Panc1 (cell line): ENCODE measurements around the gene PAK2. TPM values are rescaled to one million over a fixed set of nuclear protein-coding genes. Genes with fewer than 3 reads are reported as not detected.

Source experiments
- ATAC-seq: fragments of 200-7000 bp; cut with Tn5 transposase; 2 replicates; pipeline ENCODE4 v1.9.1; 2020; ENCODE audit warnings: mild to moderate bottlenecking, moderate library complexity
- BruUV-seq: library from RNA; stranded (reverse); fragments of 400-500 nt; replicated peaks from 2 replicates; lab custom pipeline; 2021; lab: Mats Ljungman, UMichigan
- CTCF ChIA-PET: fragments of 300-600 bp; sonication (Branson Sonifier 250); formaldehyde crosslinking; loops from one replicate; lab custom pipeline; 2022; ENCODE audit warnings: antibody characterized with exemption; lab: Charles Lee
- POLR2A ChIA-PET: fragments of 300-600 bp; sonication (Branson Sonifier 250); formaldehyde crosslinking; loops from one replicate; lab custom pipeline; 2022; ENCODE audit warnings: antibody characterized with exemption; lab: Charles Lee
- DNase-seq: peaks from one replicate; pipeline ENCODE4 v3.0.0-alpha.2; 2010; ENCODE audit warnings: low read depth, low spot score
- H3K27ac ChIP-seq: 2 replicates; pipeline ENCODE4 v1.5.1; 2011; ENCODE audit warnings: mild to moderate bottlenecking, low read length, inconsistent platforms
- H3K27me3 ChIP-seq: fragments of 200-500 bp; sonication (Bioruptor generic); 2 replicates; pipeline ENCODE4 v1.6.0; 2014; ENCODE audit warnings: low read length, inconsistent platforms; ENCODE audit not compliant: control insufficient read depth, insufficient read depth
- H3K36me3 ChIP-seq: fragments of 200-500 bp; sonication (Bioruptor generic); 2 replicates; pipeline ENCODE4 v1.5.1; 2014; ENCODE audit warnings: inconsistent platforms, mild to moderate bottlenecking, low read length, moderate library complexity; ENCODE audit not compliant: control insufficient read depth, insufficient read depth
- H3K4me1 ChIP-seq: 2 replicates; pipeline ENCODE4 v1.5.1; 2011; ENCODE audit warnings: inconsistent platforms, mild to moderate bottlenecking, low read length, moderate library complexity; ENCODE audit not compliant: control insufficient read depth, insufficient read depth
- H3K4me3 ChIP-seq, 2 experiments: 2 replicates each; pipeline ENCODE4 v1.5.1; 2011 to 2012; ENCODE audit warnings: low read depth in 2 of 2, low read length in 2 of 2, mild to moderate bottlenecking in 2 of 2, inconsistent platforms in 1 of 2, moderate library complexity in 1 of 2
- H3K9me3 ChIP-seq: fragments of 200-500 bp; sonication (Bioruptor generic); 2 replicates; pipeline ENCODE4 v1.5.1; 2014; ENCODE audit warnings: low read depth, mild to moderate bottlenecking, inconsistent platforms, low read length, moderate library complexity; ENCODE audit not compliant: control insufficient read depth, insufficient read depth
- CTCF ChIP-seq: fragments of 450-650 bp; IDR thresholded peaks from 2 replicates; pipeline ENCODE4 v1.5.1; 2017; ENCODE audit warnings: mild to moderate bottlenecking
- POLR2AphosphoS5 ChIP-seq: IDR thresholded peaks from 2 replicates; pipeline ENCODE4 v1.6.1; 2012; ENCODE audit warnings: mild to moderate bottlenecking, low read depth, low read length, moderate library complexity
- REST ChIP-seq, 2 experiments: IDR thresholded peaks; 2 replicates each; pipeline ENCODE4 v1.6.1; 2011 to 2012; ENCODE audit warnings: low read depth in 2 of 2, control low read depth in 1 of 2, low read length in 1 of 2, mild to moderate bottlenecking in 1 of 2, moderate library complexity in 1 of 2; ENCODE audit not compliant: insufficient read depth in 1 of 2
- SIN3A ChIP-seq: IDR thresholded peaks from 2 replicates; pipeline ENCODE4 v1.6.1; 2012; ENCODE audit warnings: low read depth, mild to moderate bottlenecking, low read length, moderate library complexity, borderline replicate concordance; ENCODE audit not compliant: insufficient read depth
- TCF7L2 ChIP-seq: IDR thresholded peaks from 2 replicates; pipeline ENCODE4 v1.6.1; 2011; ENCODE audit warnings: mild to moderate bottlenecking, low read depth, low read length, inconsistent platforms
- in situ Hi-C: cut with HindIII; loops from 2 replicates; pipeline ENCODE4 v1.10.0; 2016; ENCODE audit warnings: low sequenced_read_pairs, low pct_unique_long_range_greater_than_20kb
- intact Hi-C: fragments of 100-400 bp; cut with micrococcal nuclease; formaldehyde crosslinking; loops from one replicate; pipeline ENCODE4 v1.10.0; 2022; ENCODE audit not compliant: unreplicated experiment
- total RNA-seq: library from RNA; stranded (reverse); gene quantifications from one replicate; pipeline ENCODE4 v1.2.1, GENCODE V29; 2021; ENCODE audit not compliant: unreplicated experiment

PAK2 gene
- total RNA-seq, 1 experiment from 2014 or later, result 185 TPM

- Histone ChIP-seq H3K4me3 (no peak overlapping the region), H3K27ac (no peak overlapping the region), H3K4me1 (peaks cover 11% of the 10 kb centered on the region), H3K9me3 (no peaks in the 10 kb centered on the region), H3K36me3 (no peaks in the 10 kb centered on the region; the same call in 1 of the 2 replicates), H3K27me3 (no peaks in the 10 kb centered on the region)
- in situ Hi-C loops (no loop called here), intact Hi-C loops (no loop called here)
- DNase-seq (no peak), ATAC-seq (0 out of 2 replicates have a peak, but pooled peaks have one; percentile 54)
- BruUV-seq, result no TSS peak
- TF ChIP-seq SIN3A, result no peak
- no peak for TF ChIP-seq REST (IDR thresholded peaks at IDR 0.05; ENCODE audit: insufficient read depth in 1 of 2, low read depth in 2 of 2, low read length in 1 of 2)
- no peak for TF ChIP-seq POLR2AphosphoS5
- no peak for TF ChIP-seq TCF7L2
- TF ChIP-seq CTCF, result no peak
- ChIA-PET POLR2A (interaction anchor here (0.6 kb wide), 1 partner anchor 461 kb away, joined by 3 read pairs; no protein-coding TSS in a partner anchor), CTCF (interaction anchor here (0.6 kb wide), 1 partner anchor 128 kb away, joined by 3 read pairs; no protein-coding TSS in a partner anchor)
Observed at GRCh38 chr3:196778755-196779154, 39.1 kb downstream of the PAK2 start.

- no TSS peak for BruUV-seq
- no peak for TF ChIP-seq SIN3A
- no peak for TF ChIP-seq POLR2AphosphoS5
- TF ChIP-seq CTCF, result no peak
- TF ChIP-seq REST (IDR thresholded peaks at IDR 0.05; ENCODE audit: insufficient read depth in 1 of 2, low read depth in 2 of 2, low read length in 1 of 2), result no peak
- TF ChIP-seq TCF7L2, result no peak
- H3K27me3 ChIP-seq, result no peaks in the 10 kb centered on the region
- POLR2A ChIA-PET, result no interaction called here
- H3K4me1 ChIP-seq, result peaks cover 7% of the 10 kb centered on the region
- ATAC-seq (no peak), DNase-seq (no peak)
- no peak overlapping the region for H3K4me3 ChIP-seq
- no peaks in the 10 kb centered on the region for H3K36me3 ChIP-seq
- intact Hi-C loops, result no loop called here
- no peak overlapping the region for H3K27ac ChIP-seq
- no peaks in the 10 kb centered on the region for H3K9me3 ChIP-seq
- CTCF ChIA-PET, result no interaction called here
- in situ Hi-C loops, result no loop called here
Observed at GRCh38 chr3:196782511-196782910, 42.9 kb downstream of the PAK2 start.
